NCI-H524 (cell line): ENCODE data around the gene TULP1.
"Not testable (repeated sequence)": the region's sequence is repeated elsewhere in the genome, so short reads cannot be mapped to it uniquely, and the experiment has no call there.

Experiments used
- DNase-seq, 2 experiments: peaks; one replicate each; lab custom pipeline; 2025; lab: John Stamatoyannopoulos, UW

TULP1 gene

DNA sequence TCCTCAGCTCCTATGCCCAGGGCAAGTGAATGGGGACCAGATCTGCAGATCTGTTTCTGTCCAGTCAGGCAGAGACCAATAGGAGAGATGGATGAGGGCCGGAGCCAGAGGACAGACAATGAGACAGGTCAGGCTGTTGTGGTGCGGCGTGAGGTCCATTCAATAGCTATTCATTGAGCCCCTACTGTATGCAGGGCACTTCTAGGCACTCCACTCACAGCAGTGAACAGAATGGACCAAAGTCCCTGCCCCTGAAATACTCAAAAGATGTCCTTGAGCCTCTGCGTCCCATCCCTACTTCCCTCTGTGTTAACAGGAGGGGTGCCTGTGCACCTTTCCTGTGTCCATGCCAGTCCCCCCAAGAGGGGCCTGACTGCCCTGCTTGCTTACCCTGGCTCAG is 8.5 kb upstream of the TULP1 start:
- no peak for DNase-seq

- no peak for DNase-seq
These were observed 6.8 kb upstream of the TULP1 start for GRCh38 chr6:35519313-35520015.

GRCh38 chr6:35518566-35519312 is 6.0 kb upstream of the TULP1 start:
- no peak for DNase-seq

DNA sequence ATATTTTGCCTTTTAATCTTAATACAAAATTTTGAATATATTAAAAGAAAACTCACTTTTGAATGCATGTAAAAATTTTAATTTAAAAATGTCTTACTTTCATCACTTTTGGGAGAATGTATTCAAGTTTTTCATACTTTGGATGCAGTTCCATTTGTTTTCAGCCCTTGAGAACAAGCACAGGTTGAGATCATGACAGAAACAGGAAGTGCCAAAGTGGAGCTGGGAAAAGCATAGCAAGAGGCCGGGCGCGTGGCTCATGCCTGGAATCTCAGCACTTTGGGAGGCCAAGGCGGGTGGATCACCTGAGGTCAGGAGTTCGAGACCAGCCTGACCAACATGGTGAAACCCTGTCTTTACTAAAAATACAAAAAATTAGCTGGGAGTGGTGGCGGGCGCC is 5.3 kb upstream of the TULP1 start:
- not testable (repeated sequence) for DNase-seq

- no peak for DNase-seq
These were observed 4.0 kb upstream of the TULP1 start for GRCh38 chr6:35516712-35517111.

- DNase-seq, result not testable (repeated sequence)
These were observed 3.2 kb upstream of the TULP1 start for GRCh38 chr6:35515939-35516338.

GRCh38 chr6:35514587-35514986 is 1.9 kb upstream of the TULP1 start:
- no peak for DNase-seq

- no peak for DNase-seq
These were observed 690 bp downstream of the TULP1 start for GRCh38 chr6:35512006-35512405.

- DNase-seq, result no peak
These were observed 1.1 kb downstream of the TULP1 start for GRCh38 chr6:35511562-35511941.

GRCh38 chr6:35510916-35511561 is 1.7 kb downstream of the TULP1 start:
- DNase-seq, result no peak

DNA sequence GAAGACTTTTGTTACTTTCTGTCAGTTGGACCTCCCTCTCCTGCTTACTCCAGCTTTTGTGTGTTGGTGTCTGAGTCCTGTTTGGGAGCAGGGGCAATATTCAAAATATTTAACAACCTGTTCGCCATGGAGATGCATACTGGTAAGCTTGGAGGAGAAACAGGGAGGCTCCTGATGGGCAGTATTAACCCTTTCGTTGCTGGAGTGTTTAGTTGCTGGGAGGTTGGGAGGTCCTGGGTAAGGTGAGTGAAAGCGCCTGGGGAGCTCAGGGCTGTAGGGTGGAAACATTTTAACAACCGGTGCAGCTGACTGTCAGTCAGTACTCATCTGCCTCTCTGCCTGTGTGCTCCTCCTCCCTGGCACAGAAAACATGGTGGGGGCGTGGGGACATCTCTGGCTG is 4.2 kb downstream of the TULP1 start:
- no peak for DNase-seq

GRCh38 chr6:35508027-35508426 is 4.7 kb downstream of the TULP1 start:
- no peak for DNase-seq

DNA sequence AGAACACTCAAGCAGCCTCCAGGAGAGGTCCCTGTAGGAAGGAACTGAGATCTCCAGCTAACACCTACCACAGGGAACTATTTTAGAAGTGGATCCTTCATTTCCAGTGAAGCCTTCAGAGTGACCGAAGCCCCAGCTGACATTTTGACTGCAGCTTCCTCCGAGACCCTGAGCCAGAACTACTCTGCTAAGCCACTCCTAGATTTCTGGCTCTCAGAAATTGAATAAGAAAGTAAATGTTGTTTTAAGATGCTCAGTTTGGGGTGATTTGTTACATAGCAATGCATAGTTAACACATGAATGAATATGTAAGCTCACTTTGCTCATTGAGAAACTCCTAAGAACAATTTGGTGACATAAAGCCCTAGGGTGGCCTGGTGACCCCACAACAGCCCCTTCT is 5.5 kb downstream of the TULP1 start:
- no peak for DNase-seq

DNA sequence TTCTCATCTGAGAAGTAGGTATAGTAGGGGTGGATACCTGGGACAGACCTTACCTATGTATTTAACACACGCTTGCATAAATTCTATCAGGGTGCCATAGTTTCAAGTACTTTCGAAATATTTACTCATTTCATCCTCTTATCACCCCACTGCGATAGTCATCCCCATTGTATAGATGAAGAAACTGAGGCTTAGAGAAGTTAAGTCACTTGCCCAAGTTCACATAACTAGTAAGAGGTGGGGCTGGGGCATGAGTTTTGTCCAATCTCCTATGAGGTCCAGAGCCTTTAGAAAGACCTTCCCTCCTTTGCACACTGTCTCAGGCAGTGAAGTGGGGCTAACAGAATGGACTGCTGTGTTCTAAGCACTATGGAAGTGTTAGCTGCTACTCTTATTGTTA is 6.2 kb downstream of the TULP1 start:
- DNase-seq, result no peak

GRCh38 chr6:35505999-35506412 is 6.7 kb downstream of the TULP1 start:
- no peak for DNase-seq

- DNase-seq, result peak; percentile 45 to 66
These were observed 9.2 kb downstream of the TULP1 start for GRCh38 chr6:35503534-35503933.

- no peak for DNase-seq
These were observed 10.9 kb downstream of the TULP1 start for GRCh38 chr6:35501784-35502183.

- DNase-seq, result peak; percentile 34 to 65
These were observed 11.9 kb downstream of the TULP1 start for GRCh38 chr6:35500782-35501181.

- no peak for DNase-seq
These were observed 13.3 kb downstream of the TULP1 start for GRCh38 chr6:35499372-35499771.

DNA sequence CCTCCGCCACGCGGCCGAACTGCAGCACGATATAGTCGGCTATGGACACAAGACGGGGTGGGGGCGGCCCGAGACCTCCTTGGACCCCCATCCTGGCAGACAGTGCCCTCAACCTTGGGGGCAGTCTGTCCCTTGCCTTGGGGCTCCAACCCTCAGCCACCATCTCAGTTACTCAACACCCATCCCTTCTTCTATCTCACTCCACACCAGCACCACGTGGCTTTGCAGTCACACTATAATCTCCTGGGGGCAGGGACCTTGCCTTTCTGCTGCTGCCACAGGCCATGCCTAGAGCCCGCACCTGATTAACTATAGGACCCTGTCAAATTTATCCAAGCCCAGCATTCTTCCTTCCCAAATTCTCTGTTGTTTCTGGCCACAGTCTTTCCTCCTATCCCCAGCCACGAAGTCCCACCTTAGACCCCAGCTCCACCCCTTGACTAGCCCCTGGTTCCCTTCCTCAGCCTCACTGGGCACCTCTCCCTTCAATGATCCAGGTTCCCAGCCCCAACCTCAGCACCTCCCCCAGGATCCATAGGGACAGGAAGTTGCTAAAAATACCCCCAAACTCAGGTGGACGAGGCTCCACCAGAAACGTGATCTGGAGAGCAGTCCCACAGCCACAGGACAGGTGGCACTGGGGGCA is 14.2 kb downstream of the TULP1 start:
- peak in 1 of 2 experiments; percentile 12 for DNase-seq

GRCh38 chr6:35497571-35498421 is 14.9 kb downstream of the TULP1 start:
- DNase-seq, result peak in 1 of 2 experiments; percentile 23
